HG03571 (cell line): Measurements from ENCODE around the gene ZFYVE16.
"Not testable (repeated sequence)": the region's sequence is repeated elsewhere in the genome, so short reads cannot be mapped to it uniquely, and the experiment has no call there.

Experiments used
- ATAC-seq: cut with Tn5 transposase; IDR thresholded peaks from one replicate; pipeline ENCODE4 v1.9.1; 2021; ENCODE audit not compliant: unreplicated experiment

The ZFYVE16 gene

GRCh38 chr5:80407735-80408483, at the start of gene ZFYVE16:
Gene ZFYVE16 (plus strand): TSS chr5:80408064. CDS start chr5:80434148, 26,084 bp downstream.
- peak; percentile 90 for ATAC-seq

GRCh38 chr5:80360914-80361444, 46.9 kb upstream of the ZFYVE16 start:
- no peak for ATAC-seq

DNA sequence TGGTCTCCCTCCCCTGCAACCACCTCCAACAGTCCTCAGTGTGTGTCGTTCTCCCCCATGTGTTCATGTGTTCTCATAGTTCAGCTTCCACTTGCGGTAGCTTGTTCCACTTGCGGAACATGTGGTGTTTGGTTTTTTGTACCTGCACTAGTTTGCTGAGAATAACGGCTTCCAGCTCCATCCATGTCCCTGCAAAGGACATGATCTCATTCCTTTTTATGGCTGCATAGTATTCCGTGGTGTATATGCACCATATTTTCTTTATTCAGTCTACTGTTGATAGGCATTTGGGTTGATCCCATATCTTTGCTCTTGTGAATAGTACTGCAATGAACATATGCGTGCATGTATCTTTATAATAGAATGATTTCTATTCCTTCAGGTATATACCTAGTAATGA, 43.0 kb upstream of the ZFYVE16 start:
- ATAC-seq = no peak

- no peak for ATAC-seq
Measured at GRCh38 chr5:80368661-80369480, 39.0 kb upstream of the ZFYVE16 start.

- ATAC-seq = no peak
Measured at GRCh38 chr5:80369521-80369920, 38.3 kb upstream of the ZFYVE16 start.

DNA sequence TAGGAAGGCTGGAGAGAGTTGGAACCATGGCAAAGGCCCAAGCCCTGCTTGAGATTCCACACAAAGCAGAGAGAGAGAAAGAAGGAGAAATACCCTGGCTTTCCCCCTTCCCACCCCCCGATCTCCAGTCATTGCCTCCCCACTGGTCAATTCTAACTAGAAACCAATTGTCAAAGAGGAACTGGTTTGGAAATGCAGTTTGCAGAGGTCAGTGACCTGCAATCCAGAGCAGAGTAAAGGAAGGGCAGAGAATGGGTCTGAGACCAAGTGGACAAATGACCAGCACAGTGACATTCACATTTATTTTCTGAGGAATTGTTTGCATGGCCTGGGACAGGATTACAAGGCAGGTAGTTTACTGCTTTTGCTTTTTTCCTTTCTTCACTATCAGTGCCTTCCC, 37.5 kb upstream of the ZFYVE16 start:
- no peak for ATAC-seq

GRCh38 chr5:80372780-80373179, 35.1 kb upstream of the ZFYVE16 start:
- no peak for ATAC-seq

- ATAC-seq = no peak
Measured at GRCh38 chr5:80374188-80374587, 33.7 kb upstream of the ZFYVE16 start.

DNA sequence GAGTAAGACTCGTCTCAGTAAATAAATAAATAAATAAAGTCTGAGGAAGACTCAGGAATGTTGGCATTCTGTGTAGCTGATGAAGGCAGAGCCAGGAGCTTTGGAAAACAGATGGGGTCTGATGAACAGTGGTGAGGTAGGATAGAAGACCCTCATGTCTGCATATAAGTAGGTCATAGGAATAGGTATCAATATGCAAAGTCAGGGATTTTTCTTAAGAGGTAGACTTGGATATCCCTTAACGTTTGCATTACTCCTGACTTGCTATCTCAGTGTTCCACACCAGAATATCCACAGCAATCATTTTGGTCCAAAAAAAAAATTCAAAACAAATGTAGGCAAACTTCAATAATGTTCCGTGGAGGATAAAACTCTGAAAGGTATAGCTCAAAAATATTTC, 31.3 kb upstream of the ZFYVE16 start:
- no peak for ATAC-seq

DNA sequence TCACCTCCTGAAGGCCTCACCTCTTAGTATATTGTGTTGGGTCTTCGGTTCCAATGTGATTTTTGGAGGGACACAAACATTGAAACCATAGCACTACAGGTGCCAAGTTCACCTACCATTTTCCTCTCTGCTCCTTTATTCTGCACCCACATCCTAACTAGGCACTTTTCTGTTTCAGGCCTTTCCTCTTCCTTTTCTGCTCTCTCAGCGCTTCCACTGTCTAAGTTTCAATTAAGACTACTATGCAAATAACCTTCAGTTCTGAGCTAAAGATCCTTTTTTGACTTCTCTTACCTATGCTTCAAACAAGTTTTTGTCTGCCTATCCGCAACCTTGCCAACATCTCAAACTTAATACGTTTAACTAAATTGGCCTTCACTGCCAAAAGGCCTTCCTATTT, 25.4 kb upstream of the ZFYVE16 start:
- no peak for ATAC-seq

DNA sequence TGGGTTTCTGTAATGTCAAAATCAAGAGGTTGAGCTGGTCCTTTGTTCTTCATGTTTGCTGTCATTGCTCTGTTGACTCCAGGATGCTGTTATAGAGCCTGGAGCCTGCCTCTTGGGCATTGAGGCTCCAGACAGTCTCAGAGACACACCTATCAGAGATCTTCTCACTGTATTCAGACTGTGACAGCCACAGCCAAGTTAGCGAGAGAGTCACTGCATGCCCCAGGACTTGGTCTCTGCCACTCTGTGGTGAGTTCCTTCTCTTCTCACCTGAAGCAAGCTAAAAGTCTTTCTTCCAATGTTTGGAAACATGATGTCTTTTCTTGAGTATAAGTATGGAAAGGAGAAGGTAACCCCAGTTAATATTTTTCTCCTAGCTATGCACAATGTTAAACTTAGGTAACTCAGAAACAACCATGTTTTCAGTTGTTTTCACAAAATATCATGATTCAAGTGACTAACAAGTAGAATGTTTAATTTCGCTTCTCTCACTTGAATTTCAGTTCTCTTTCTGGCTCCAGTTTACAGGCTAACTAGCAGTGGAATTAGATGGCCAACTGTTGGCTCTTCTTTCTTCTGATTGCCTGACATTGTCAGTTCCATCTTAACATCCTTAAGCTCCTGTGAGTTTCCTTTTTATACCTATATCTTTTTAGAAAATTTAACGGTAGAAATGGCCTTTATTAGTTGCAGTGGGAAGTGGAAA, 20.6 kb upstream of the ZFYVE16 start:
- ATAC-seq = no peak

DNA sequence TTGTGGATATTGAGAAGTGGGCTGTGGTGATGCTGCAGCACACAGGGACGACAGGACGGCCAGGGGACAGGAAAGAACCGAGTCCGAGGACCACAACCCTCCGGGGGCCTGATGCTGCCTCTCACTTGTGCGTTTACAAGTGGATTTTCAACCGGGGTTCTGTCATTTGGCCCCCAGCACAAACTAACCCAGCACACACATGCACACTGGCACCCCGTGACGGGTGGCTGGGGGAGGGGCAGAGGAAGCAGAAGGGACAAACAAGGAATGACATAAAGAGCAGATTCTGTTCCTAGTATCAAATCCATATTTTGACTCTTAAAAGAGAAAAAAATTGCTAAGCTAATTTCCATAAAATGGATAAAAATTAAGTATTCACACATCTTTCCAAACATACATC, 18.3 kb upstream of the ZFYVE16 start:
- no peak for ATAC-seq

DNA sequence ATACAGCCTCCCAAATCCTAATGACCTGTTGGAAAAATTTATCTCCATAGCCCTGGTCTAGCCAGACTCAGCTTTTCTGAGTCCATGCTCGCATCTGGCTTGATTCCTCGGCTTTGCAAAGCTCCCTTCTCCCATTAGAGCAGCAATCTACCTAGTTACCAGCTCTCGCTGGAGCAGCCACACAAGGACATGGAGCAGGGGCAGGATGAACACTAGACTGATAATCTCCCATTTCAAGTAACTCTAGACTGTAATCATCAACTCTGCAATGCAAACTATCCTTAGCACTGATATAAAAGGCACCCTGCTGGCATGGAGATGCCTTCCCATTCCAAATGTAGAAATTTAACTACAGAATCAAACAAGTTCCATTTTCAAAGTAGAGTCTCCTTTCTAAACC, 17.5 kb upstream of the ZFYVE16 start:
- ATAC-seq = not testable (repeated sequence)

DNA sequence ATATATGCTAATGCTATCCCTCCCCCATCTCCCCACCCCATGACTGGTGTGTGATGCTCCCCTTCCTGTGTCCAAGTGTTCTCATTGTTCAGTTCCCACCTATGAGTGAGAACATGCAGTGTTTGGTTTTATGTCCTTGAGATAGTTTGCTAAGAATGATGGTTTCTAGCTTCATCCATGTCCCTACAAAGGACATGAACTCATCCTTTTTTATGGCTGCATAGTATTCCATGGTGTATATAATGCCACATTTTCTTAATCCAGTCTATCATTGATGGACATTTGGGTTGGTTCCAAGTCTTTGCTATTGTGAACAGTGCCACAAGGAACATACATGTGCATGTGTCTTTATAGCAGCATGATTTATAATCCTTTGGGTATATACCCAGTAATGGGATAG, 16.6 kb upstream of the ZFYVE16 start:
- not testable (repeated sequence) for ATAC-seq

GRCh38 chr5:80399526-80400239, 8.2 kb upstream of the ZFYVE16 start:
- peak; percentile 84 for ATAC-seq

GRCh38 chr5:80400368-80400767, 7.5 kb upstream of the ZFYVE16 start:
- not testable (repeated sequence) for ATAC-seq

DNA sequence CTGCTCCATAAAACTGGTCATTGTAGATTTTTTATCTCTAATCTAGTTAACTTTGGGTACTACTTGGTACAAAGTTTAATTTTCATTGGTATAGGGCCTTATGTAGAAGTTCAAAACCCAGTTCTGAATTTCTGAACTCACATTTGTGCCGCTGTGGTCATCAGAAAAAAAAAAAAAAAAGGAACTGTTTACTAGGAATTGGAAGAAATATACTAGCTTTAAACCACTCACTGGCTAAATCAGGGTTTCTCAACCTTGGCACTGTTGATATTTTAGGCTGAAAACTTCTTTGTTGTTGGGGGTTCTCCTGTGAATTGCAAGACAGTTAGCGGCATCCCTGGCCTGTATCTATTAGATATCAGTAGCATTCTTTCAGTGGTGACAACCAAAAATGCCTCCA, 4.1 kb upstream of the ZFYVE16 start:
- no peak for ATAC-seq

DNA sequence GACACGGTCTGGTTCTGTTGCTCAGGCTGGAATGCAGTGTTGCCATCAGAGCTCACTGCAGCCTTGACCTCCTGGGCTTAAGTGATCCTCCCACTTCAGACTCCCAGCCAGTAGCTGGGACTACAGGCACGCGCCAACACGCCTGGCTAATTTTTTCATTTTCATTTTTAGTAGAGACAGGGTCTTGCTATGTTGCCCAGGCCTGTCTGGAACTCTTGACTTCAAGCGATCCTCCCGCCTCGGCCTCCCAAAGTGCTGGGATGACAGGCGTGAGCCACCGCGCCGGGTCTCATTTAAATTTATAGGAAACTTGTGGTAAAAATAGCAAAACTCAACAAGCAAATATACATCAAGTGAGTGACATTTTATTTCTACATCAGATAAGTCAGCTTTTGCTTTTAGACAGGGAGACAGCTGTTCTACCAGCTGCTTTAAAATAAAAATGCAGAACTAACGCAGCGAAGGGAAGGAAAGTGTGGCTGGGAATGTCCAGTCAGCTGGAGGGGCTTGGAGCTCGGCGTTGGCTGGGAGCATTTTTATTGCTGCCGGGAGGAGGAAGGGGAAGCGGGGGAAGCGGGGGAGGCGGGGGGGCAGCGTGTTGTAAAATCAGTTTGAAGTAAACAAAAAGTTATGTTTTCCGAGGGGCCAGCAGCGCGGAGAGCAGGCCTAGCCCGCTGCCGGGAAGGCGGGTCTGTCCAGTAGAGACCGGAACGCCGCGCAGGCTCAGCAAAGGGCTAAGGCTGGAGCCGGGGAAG, 707 bp upstream of the ZFYVE16 start:
- no peak for ATAC-seq

DNA sequence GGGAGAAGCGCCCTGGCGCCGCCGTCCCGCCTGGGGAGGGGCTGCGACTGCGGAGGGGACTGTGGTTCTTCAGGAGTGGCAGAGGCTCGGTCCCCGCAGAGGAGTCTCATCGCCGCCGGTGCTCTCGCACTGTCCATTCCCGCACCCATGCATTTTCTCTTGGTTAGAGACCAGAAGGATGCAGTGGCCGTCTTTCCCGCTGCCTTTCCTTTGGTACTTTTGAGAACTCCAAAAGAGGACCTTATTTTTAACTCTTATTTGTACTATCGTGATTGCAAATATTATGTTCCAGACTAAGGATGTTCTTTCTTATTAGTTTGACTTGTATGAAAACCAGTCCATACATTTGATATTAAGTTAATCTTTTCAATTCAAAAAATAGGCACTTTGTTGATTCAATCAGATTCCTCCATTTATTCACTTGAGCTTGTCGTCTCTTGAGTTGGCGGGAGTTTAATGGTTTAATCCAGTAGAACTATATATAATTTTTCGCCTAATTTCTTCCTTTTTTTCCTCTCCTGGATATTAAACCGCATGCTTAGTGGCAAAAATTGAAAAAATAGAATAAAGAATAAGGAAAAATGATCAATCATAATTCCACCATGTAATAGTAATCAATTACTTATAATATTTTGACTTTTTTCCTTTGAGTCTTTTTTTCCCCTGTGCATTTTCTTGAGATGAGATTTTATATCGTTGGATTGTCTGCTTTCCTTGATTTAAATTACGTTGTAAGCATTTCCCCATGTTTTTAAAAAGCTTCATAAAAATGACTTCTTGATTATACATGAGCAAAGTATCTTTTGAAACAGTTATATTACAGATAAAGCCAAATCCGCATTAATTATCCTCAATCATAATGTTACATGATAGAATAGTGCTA, 861 bp downstream of the ZFYVE16 start:
- peak; percentile 50 for ATAC-seq
